ENCODE measurements around the gene ARPC5L. TPM values are rescaled to one million over a fixed set of nuclear protein-coding genes. Genes with fewer than 3 reads are reported as not detected.
"Not testable (repeated sequence)": the region's sequence is repeated elsewhere in the genome, so short reads cannot be mapped to it uniquely, and the experiment has no call there.

Gene ARPC5L
- total RNA-seq, 2 experiments from 2014 or later, result 51.9 to 95.9 TPM

GRCh38 chr9:124829334-124829669, 32.6 kb upstream of the ARPC5L start:
- H3K4me1 Mint-ChIP-seq, result no peaks in the 10 kb centered on the region
- intact Hi-C loops (cut with DNase I, micrococcal nuclease), result no loop called here
- no peaks in the 10 kb centered on the region for H3K9me3 Mint-ChIP-seq (ENCODE audit: low read depth)
- ATAC-seq (no peak), DNase-seq (no peak)
- no peaks in the 10 kb centered on the region for H3K36me3 Mint-ChIP-seq (ENCODE audit: low read depth)
- H3K4me3 Mint-ChIP-seq, result no peak overlapping the region
- ChIA-PET POLR2A (no interaction called here), CTCF (interaction anchor here (0.6 kb wide), 1 partner anchor 15 kb away, joined by 3 read pairs; no protein-coding TSS in a partner anchor)
- peaks cover 3% of the 10 kb centered on the region for H3K27me3 Mint-ChIP-seq
- H3K27ac Mint-ChIP-seq, result no peak overlapping the region

DNA sequence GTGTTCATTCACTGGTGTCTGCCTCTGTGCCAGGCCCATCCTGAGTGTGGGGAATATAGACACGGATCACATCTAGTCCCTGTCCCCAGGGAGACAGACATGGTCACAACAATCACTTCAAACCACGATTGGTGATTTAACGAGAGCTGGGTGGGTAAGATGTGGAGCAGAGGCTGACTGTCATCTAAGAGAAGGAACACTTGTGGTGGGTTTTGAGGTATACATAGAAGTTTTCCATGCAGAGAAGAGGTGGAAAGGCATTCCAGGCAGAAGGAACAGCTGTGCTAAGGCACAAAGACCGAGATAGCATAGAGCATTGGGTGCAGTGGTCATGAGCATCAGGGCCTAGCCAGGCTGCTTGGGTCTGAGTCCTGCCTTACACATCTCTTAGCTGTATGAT, 31.3 kb upstream of the ARPC5L start:
- intact Hi-C loops (cut with DNase I, micrococcal nuclease), result no loop called here
- Mint-ChIP-seq H3K27me3 (peaks cover 4% of the 10 kb centered on the region), H3K36me3 (ENCODE audit: low read depth) (no peaks in the 10 kb centered on the region), H3K4me1 (no peaks in the 10 kb centered on the region), H3K27ac (no peak overlapping the region), H3K4me3 (no peak overlapping the region), H3K9me3 (ENCODE audit: low read depth) (no peaks in the 10 kb centered on the region)
- DNase-seq (no peak), ATAC-seq (no peak)
- ChIA-PET POLR2A (no interaction called here), CTCF (interaction anchor here (0.7 kb wide), 1 partner anchor 23 kb away, joined by 3 read pairs; the partner anchor contains the start of gene WDR38)

DNA sequence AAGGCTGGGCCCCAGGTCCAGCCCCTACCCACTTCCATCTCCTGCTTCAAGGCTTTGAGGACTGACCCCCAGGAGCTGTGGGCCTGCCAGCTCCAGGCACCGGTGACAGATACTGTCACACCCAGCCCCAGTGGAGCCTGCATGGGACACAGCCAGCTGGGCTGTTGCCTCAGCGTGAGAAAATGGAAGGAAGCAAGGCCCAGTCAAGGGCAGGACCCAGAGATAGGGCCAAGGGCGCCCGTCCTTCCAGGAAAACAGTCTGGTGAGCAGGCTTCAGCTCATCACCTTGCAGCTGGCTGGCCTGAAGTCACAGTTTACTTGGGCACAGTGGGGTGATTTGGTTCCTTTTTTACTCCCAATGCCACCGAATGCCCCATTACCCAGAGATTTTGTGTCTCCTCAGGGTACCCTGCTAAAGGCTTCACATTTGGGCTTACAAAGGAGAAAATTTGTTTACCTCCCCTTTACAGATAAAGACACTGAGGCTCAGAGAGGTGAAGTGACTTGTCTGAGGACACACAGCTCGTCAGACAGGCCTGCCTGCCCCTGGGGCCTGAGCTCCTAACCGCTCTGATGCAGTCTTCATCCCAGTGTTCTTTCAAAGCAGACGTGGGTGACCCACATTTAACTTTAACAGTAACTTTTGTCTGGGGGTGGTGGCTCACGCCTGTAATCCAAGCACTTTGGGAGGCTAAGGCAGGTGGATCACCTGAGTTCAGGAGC, 30.1 kb upstream of the ARPC5L start:
- Mint-ChIP-seq H3K36me3 (ENCODE audit: low read depth) (no peaks in the 10 kb centered on the region), H3K4me3 (no peak overlapping the region), H3K27me3 (peaks cover 4% of the 10 kb centered on the region), H3K9me3 (ENCODE audit: low read depth) (no peaks in the 10 kb centered on the region), H3K27ac (no peak overlapping the region), H3K4me1 (no peaks in the 10 kb centered on the region)
- DNase-seq, result no peak
- CTCF ChIA-PET, result interaction anchor here (0.8 kb wide), 1 partner anchor 19 kb away, joined by 7 read pairs; no protein-coding TSS in a partner anchor
- ATAC-seq, result no peak
- POLR2A ChIA-PET, result no interaction called here
- intact Hi-C loops (cut with DNase I, micrococcal nuclease), result no loop called here

GRCh38 chr9:124834591-124834990, 27.3 kb upstream of the ARPC5L start:
- CTCF ChIA-PET, result no interaction called here
- intact Hi-C loops (cut with DNase I, micrococcal nuclease), result no loop called here
- no peaks in the 10 kb centered on the region for H3K36me3 Mint-ChIP-seq (ENCODE audit: low read depth)
- ATAC-seq (peak; percentile 51), DNase-seq (no peak)
- H3K4me3 Mint-ChIP-seq, result no peak overlapping the region
- no peaks in the 10 kb centered on the region for H3K9me3 Mint-ChIP-seq (ENCODE audit: low read depth)
- no peak overlapping the region for H3K27ac Mint-ChIP-seq
- H3K4me1 Mint-ChIP-seq, result no peaks in the 10 kb centered on the region
- H3K27me3 Mint-ChIP-seq, result peaks cover 13% of the 10 kb centered on the region
- POLR2A ChIA-PET, result no interaction called here

GRCh38 chr9:124835026-124835557, 26.8 kb upstream of the ARPC5L start:
- ChIA-PET CTCF (no interaction called here), POLR2A (no interaction called here)
- ATAC-seq (no peak), DNase-seq (no peak)
- H3K36me3 Mint-ChIP-seq (ENCODE audit: low read depth), result no peaks in the 10 kb centered on the region
- H3K9me3 Mint-ChIP-seq (ENCODE audit: low read depth), result no peaks in the 10 kb centered on the region
- intact Hi-C loops (cut with DNase I, micrococcal nuclease), result no loop called here
- H3K4me3 Mint-ChIP-seq, result no peak overlapping the region
- H3K27ac Mint-ChIP-seq, result no peak overlapping the region
- no peaks in the 10 kb centered on the region for H3K4me1 Mint-ChIP-seq
- H3K27me3 Mint-ChIP-seq, result peaks cover 14% of the 10 kb centered on the region

GRCh38 chr9:124838132-124838531, 23.8 kb upstream of the ARPC5L start:
- CTCF ChIA-PET, result interaction anchor here (0.6 to 1.7 kb wide), 4 partner anchors 8 to 166 kb away, joined by 3 read pairs; partner anchors contain the start of gene WDR38
- peaks cover 14% of the 10 kb centered on the region for H3K27me3 Mint-ChIP-seq
- DNase-seq; H3K9me3 Mint-ChIP-seq (ENCODE audit: low read depth); H3K4me3 Mint-ChIP-seq; ATAC-seq; H3K27ac Mint-ChIP-seq; POLR2A ChIA-PET; intact Hi-C loops (cut with DNase I, micrococcal nuclease); H3K4me1 Mint-ChIP-seq; H3K36me3 Mint-ChIP-seq (ENCODE audit: low read depth): not testable (repeated sequence)

DNA sequence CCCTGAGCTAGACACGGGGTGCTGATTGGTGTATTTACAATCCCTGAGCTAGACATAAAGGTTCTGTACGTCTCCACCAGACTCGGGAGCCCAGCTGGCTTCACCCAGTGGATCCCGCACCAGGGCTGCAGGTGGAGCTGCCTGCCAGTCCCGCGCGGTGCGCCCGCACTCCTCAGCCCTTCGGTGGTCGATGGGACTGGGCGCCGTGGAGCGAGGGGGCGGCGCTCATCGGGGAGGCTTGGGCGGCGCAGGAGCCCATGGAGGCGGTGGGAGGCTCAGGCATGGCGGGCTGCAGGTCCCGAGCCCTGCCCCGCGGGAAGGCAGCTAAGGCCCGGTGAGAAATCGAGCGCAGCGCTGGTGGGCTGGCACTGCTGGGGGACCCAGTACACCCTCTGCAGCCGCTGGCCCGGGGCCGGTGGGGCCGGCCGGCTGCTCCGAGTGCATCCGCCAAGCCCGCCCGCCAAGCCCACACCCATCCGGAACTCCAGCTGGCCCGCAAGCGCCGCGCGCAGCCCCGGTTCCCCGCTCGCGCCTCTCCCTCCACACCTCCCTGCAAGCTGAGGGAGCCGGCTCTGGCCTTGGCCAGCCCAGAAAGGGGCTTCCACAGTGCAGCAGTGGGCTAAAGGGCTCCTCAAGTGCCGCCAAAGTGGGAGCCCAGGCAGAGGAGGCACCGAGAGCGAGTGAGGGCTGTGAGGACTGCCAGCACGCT, 23.2 kb upstream of the ARPC5L start:
- CTCF ChIA-PET, result interaction anchor here (0.6 to 1.7 kb wide), 3 partner anchors 10 to 167 kb away, joined by 3 to 4 read pairs (median 3); no protein-coding TSS in a partner anchor
- POLR2A ChIA-PET; DNase-seq; ATAC-seq; H3K4me3 Mint-ChIP-seq; intact Hi-C loops (cut with DNase I, micrococcal nuclease); H3K4me1 Mint-ChIP-seq; H3K27ac Mint-ChIP-seq; H3K36me3 Mint-ChIP-seq (ENCODE audit: low read depth); H3K9me3 Mint-ChIP-seq (ENCODE audit: low read depth): not testable (repeated sequence)
- peaks cover 14% of the 10 kb centered on the region for H3K27me3 Mint-ChIP-seq

- no peaks in the 10 kb centered on the region for H3K36me3 Mint-ChIP-seq (ENCODE audit: low read depth)
- no peak for DNase-seq
- no peaks in the 10 kb centered on the region for H3K4me1 Mint-ChIP-seq
- intact Hi-C loops (cut with DNase I, micrococcal nuclease), result no loop called here
- CTCF ChIA-PET, result interaction anchor here (0.6 to 2.0 kb wide), 8 partner anchors 11 to 268 kb away, joined by 3 to 8 read pairs (median 4); no protein-coding TSS in a partner anchor
- peak; percentile 30 for ATAC-seq
- H3K9me3 Mint-ChIP-seq (ENCODE audit: low read depth), result no peaks in the 10 kb centered on the region
- no peak overlapping the region for H3K27ac Mint-ChIP-seq
- peaks cover 13% of the 10 kb centered on the region for H3K27me3 Mint-ChIP-seq
- POLR2A ChIA-PET, result no interaction called here
- no peak overlapping the region for H3K4me3 Mint-ChIP-seq
These were observed 22.2 kb upstream of the ARPC5L start for GRCh38 chr9:124839612-124840299.

DNA sequence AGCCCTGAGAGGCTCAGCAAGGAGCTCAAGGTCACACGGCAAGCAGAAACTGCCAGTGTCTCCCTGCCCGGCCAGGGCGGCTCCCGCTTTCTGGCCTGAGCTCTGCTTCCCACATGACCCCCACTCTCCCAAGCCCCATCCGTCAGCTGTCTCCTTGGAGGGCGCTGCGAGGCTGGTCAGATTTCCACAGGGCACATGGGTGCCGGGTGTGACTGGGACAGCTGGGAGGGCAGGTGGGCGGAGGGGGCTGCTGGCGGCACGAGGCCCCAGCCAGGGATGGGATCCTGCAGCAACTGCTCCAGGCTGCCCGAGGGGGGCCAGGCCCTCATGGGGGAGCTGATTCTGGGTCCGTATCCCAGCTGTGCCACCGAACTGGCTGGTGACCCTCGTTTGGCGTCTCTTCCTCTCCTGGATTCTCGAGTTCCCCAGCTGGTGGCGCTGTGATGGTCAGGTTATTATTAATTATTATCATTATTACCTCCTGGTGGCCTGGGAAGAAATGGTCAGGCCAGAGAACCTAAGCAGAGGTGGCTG, 21.6 kb upstream of the ARPC5L start:
- DNase-seq, result no peak
- ChIA-PET POLR2A (no interaction called here), CTCF (interaction anchor here (0.5 to 2.0 kb wide), 10 partner anchors 11 to 1341 kb away, joined by 3 to 8 read pairs (median 3); no protein-coding TSS in a partner anchor)
- Mint-ChIP-seq H3K27ac (no peak overlapping the region), H3K36me3 (ENCODE audit: low read depth) (no peaks in the 10 kb centered on the region), H3K9me3 (ENCODE audit: low read depth) (no peaks in the 10 kb centered on the region), H3K4me3 (no peak overlapping the region), H3K27me3 (peaks cover 13% of the 10 kb centered on the region), H3K4me1 (no peaks in the 10 kb centered on the region)
- intact Hi-C loops (cut with DNase I, micrococcal nuclease), result no loop called here
- no peak for ATAC-seq

DNA sequence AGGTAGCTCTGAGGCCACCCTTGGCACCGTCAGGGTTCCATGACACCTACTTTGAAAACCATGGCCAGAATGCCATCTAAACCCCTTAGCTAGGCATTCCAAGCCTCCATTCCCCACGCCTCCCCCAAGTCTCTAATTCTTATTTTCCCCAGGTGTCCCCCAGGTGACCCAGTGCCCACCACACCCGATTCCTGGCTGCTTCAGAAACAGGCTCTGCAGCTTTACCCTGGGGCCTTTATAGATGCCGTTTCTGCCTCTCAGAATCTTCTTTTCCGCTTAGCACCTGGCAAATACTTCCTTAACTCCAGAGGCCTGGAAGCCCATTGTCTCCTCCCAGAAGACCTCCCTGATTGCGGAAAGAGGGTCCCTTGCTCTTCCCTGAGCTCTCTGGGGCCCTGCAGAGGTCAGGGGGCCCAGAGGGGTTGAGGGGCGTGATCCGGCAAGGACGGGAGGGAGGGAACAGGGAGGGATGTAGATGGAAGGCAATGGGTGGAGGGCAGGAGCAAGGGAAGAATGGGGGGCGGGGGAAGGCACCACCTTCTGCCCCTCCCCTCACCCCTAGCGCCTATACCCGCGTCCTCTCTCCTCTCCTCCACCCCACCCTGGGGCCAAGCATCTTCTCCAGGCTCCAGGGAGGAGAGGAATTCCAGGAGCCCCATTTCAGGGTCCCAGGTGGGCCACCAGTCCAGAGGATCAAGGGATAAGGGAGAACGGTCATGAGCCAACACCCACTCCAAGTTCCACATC, 20.7 kb upstream of the ARPC5L start:
- Mint-ChIP-seq H3K27me3 (peaks cover 14% of the 10 kb centered on the region), H3K9me3 (ENCODE audit: low read depth) (no peaks in the 10 kb centered on the region), H3K4me3 (no peak overlapping the region), H3K36me3 (ENCODE audit: low read depth) (no peaks in the 10 kb centered on the region), H3K27ac (no peak overlapping the region), H3K4me1 (no peaks in the 10 kb centered on the region)
- ChIA-PET CTCF (interaction anchor here (0.6 to 2.0 kb wide), 9 partner anchors 10 to 909 kb away, joined by 3 to 8 read pairs (median 3); no protein-coding TSS in a partner anchor), POLR2A (no interaction called here)
- DNase-seq (no peak), ATAC-seq (no peak)
- intact Hi-C loops (cut with DNase I, micrococcal nuclease), result no loop called here
